NB4 (cell line): ENCODE data around the gene HSPA4.

Source experiments
- CTCF ChIP-seq: IDR thresholded peaks from one replicate; pipeline ENCODE4 v1.5.1; 2012; ENCODE audit warnings: low read depth, low read length
- POLR2A ChIP-seq: IDR thresholded peaks from 2 replicates; pipeline ENCODE4 v1.6.1; 2011; ENCODE audit warnings: mild to moderate bottlenecking; ENCODE audit not compliant: insufficient read length; ENCODE audit errors: extremely low read depth

GRCh38 chr5:133154274-133155075 is 102.7 kb downstream of the HSPA4 start:
- TF ChIP-seq POLR2A = no peak
- no peak for TF ChIP-seq CTCF
